Uterus (tissue), 2 donors: ENCODE measurements around the gene P2RY11.

ENCODE experiments used
- CTCF ChIP-seq, 4 experiments: fragments of 200-600 bp in 2 of 4; fragments of 450-650 bp in 2 of 4; sonication (generic) in 2 of 4; IDR thresholded peaks; one replicate each; pipeline ENCODE4 v1.5.1; 2016 to 2019; ENCODE audit warnings: antibody characterized with exemption in 4 of 4, mild to moderate bottlenecking in 2 of 4, moderate library complexity in 1 of 4
- POLR2A ChIP-seq, 2 donors: fragments of 450-650 bp; IDR thresholded peaks; one replicate each; pipeline ENCODE4 v1.6.1; 2016; ENCODE audit warnings: antibody characterized with exemption in 2 of 2, mild to moderate bottlenecking in 1 of 2, moderate library complexity in 1 of 2

DNA sequence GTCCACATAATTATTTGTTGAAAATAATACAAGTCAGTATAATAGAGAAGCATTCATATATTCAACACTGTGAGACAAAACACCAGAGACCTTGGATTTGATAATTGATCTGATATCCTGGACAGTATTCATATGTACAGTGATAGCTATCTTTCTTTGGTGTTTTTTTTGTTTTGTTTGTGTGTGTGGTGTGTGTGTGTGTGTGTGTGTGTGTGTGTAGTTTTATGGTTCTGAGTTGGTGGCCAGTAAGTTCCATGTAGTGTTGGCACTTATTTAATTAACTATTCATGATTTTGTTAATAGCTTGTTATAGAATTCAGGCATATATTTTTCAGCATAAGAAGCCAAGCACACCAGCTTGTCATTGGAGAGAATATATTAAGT, 7.4 kb upstream of the P2RY11 start:
- TF ChIP-seq CTCF (IDR thresholded peaks at IDR 0.05) = no peak
- no peak for TF ChIP-seq POLR2A (IDR thresholded peaks at IDR 0.05)
